Fibroblast of skin of scalp (primary cell): Measurements from ENCODE around the gene WDR27.
A peak's percentile ranks its signal among the peaks of the same experiment; 100 is the strongest.
"Not testable (repeated sequence)": the region's sequence is repeated elsewhere in the genome, so short reads cannot be mapped to it uniquely, and the experiment has no call there.

Source experiments
- DNase-seq: peaks from one replicate; pipeline ENCODE4 v3.0.0-alpha.2; 2013

Gene WDR27

DNA sequence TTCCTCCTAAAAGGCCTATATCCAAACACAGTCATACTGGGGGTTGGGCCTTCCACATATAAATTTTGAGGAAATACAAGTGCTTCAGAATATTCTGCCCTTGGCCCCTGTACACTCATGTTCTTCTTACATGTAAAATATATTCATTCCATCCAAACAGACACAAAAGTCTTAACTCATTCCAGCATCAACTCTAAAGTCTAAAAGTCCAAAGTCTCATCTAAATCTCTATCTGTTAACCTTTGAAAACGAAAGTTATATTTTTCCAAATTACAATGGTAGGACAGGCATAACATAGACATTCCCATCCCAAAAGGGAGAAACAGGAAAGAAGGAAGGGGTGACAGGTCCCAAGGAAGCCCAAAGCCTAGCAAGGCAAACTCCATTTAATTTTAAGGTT is 232.8 kb downstream of the WDR27 start:
- DNase-seq = no peak

DNA sequence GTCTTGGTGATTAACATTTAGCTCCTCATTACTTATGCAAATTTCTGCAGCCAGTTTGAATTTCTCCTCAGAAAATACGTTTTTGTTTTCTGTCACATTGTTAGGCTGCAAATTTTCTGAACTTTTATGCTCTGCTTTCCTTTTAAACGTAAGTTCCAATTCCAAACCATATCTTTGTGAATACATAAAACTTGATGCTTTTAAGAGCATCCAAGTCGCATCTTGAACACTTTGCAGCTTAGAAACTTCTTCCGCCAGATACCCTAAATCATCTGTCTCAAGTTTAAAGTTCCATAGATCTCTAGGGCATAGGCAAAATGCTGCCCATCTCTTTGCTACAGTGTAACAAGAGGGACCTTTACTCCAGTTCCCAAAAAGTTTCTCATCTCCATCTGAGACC is 234.1 kb downstream of the WDR27 start:
- not testable (repeated sequence) for DNase-seq

DNA sequence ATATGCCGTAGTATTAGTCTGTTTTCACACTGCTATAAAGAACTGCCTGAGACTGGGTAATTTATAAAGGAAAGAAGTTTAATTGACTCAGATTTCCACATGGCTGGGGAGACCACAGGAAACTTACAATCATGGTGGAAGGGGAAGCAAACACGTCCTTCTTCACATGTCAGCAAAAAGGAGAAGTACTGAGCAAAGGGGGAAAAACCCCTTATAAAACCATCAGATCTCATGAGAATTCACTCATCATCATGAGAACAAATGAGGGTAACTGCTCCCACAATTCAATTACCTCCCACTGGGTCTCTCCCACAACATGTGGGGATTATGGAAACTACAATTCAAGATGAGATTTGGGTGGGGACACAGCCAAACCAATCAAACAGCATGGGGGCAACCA is 235.6 kb downstream of the WDR27 start:
- DNase-seq = not testable (repeated sequence)

GRCh38 chr6:169457762-169458161 is 244.1 kb downstream of the WDR27 start:
- DNase-seq = no peak

DNA sequence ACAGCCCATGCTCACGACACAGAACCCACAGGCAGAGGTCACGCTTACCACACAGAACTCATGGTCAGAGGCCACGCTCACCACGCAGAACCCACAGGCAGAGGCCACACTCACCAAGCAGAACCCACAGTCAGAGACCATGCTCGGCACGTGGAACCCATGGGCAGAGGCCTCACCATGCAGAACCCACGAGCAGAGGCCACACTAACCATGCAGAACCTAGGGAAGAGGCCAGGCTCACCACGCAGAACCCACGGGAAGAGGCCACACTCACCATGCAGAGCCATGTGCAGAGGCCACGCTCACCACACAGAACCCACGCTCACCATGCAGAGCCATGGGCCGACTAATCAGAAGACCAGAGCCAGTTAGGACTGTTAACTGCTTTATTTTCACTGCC is 245.0 kb downstream of the WDR27 start:
- no peak for DNase-seq

DNA sequence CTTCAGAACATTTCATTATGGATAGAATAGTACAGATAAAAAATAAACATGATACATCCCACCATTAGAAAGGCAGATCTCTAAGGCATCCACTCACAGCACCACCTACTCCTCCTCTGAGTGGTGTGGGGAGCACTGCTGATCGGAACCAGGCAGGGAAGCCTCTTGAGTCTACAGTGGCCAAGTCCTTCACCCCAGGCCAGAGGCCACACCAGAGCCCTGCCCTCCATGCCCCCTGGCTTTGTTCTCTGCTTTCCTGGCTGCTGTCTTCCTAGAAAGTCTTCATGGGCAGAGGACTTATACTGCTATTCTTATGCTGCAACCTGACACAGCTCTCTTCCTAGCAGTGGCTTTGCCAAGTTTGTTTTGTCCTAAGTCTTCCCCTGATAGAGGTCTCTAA is 246.4 kb downstream of the WDR27 start:
- DNase-seq = no peak

GRCh38 chr6:169454872-169455204 is 247.0 kb downstream of the WDR27 start:
- DNase-seq = no peak

DNA sequence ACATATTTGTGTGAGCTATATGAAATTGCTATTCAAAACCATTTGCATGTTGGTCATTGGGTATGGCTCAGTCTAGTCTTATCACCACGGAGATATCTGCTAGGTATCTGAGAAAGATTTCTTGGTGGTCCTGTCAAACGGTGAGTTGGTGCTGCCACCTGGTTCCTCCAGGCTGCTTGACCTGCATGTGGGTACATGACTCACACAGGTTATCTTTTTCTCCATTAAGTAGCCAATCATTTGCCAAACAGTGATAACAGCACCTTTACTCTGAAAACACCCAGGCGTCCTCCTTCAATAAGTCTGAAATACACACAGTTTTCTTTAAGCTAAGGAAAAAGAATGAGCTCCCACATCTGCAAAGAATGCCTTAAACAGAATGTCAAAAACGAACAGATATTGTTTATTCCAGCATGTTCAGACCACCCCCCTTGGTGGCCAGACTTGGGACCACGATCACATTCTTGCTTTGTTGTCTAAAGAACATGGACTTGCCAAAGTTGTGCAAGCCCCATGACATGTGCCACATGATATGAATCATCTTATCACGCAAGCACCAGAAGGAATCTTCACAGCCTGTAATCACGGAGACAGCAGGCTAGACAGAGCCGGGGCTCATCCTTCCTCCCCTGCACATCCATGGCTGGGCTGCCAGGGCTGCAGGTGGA is 247.5 kb downstream of the WDR27 start:
- DNase-seq = peak; percentile 88

DNA sequence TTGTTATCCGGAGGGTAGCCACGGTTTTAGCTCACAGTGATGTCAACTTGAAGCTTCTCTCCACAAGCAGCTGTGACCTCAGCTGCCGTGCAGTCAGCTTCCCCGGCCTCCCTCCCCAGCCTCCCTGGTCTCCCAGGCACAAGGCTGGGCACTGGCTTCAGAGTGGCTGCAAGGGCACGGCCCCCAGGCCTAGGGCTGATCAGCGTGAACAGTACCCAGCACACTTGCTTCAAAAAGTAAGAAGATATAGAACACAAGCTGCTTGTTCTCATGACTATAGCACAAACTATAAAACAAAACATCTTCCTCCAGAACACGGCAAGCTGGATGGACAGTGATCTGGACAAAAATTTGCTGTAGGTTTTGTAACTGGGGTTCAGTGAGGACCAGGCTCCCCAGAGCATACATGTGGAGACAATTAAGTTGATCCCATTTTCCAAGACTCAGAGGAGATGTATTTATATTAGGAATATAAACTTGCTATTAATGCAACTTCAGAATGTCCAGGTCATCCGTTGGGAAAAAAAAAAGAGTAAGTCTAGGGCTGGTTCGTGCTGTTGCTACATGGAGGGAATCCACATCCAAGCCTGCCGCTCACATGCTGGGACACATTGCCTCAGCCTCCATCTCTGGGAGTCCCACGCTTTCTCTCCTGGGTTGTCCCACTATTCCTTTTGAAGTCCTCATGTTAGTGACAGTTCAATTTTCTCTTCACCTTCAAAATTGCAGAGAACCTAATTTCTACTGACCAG is 248.8 kb downstream of the WDR27 start:
- no peak for DNase-seq

GRCh38 chr6:169452117-169452868 is 249.5 kb downstream of the WDR27 start:
- peak; percentile 89 for DNase-seq

GRCh38 chr6:169451065-169451838 is 250.6 kb downstream of the WDR27 start:
- DNase-seq = no peak

DNA sequence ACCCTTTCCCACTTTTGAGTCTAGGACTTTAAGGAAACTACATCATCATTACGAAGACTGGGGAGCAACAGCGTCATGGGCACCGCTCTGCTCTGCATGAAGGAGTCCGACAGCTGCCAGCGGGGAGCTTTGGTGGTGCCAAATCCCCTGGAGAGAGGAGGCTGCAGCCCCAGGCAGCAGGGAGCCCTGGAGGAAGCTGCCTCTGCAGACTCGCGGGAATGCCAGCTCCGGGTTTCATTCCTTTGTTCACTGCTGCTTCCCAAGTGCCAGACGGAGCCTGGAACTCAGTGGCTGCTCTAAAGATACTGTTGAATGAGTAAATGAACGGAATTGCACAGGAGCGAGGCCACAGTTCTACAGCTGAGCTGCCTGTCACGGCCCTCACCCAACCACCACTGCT is 251.7 kb downstream of the WDR27 start:
- peak; percentile 51 for DNase-seq

DNA sequence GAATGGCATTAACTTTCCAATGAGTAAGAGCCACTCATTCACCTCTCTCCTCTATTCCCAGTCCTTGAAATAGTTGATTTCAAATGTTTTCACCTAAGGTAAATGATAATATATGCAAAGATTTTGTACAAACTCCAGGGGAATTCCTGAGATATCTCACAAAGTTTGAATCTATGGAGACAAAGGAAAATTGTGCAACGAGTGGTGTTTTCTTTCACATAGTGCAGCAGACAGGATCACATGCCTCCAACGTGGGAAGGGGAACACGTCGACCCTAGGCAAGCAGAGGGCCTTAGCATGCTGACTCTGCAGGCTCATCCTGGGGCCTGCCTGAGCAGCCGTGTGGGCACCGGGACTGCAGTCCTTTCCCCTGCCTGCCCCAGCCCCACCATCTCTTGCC is 252.6 kb downstream of the WDR27 start:
- DNase-seq = no peak

- no peak for DNase-seq
These were observed 255.9 kb downstream of the WDR27 start for GRCh38 chr6:169445661-169446581.

DNA sequence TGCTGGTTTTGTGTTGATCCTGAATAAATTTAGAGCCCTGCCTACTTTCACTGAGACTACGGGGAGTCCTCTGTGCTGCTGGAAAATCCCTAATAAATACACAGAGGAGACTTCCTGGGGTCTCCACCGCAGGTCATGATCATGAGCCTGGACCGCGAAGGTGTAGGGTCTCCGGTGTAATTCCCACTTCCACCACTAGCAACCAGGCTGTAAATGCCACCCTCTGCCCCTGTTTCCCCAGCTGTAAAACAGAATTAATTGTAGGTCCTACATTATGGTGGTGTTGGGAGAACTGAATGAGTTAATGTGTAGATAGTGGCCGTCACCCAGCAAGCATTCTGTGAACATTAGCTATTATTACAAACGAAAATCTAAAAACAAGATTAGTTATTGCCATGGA is 256.6 kb downstream of the WDR27 start:
- DNase-seq = no peak

DNA sequence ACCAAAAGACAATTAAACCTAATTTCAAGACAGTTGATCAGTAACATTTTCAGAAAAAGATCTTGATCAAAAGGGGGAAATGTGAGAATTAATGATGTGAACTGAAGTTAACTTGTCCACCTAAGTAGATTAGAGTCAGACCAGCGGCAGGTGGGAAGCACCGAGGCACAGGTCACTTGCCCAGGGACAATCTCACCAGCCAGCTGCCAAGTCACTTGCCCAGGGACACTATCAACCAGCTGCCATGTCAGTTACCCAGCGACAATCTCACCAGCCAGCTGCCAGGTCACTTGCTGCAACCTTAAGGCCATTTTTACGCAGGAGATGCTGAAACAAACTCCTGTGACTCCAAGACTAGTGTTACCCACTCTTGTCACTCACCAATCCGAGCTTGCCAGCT is 260.5 kb downstream of the WDR27 start:
- DNase-seq = no peak

DNA sequence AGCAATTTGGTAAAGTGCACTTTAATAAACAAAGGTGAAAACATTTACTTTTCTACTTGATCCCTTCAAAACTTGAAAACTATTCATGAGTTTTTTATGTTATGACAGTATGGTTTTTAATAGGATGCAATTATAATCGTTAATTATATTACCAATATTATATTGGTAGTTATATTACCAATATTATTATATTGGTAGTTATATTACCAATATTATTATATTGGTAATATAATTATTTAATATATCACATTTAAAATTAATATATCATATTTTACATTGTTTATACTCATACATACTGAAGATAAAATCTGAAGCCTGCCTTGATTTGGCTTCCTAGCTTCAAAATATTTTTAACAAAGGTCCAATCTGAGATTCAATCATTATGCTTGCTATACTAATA is 262.1 kb downstream of the WDR27 start:
- no peak for DNase-seq

- not testable (repeated sequence) for DNase-seq
These were observed 267.3 kb downstream of the WDR27 start for GRCh38 chr6:169434554-169434953.

DNA sequence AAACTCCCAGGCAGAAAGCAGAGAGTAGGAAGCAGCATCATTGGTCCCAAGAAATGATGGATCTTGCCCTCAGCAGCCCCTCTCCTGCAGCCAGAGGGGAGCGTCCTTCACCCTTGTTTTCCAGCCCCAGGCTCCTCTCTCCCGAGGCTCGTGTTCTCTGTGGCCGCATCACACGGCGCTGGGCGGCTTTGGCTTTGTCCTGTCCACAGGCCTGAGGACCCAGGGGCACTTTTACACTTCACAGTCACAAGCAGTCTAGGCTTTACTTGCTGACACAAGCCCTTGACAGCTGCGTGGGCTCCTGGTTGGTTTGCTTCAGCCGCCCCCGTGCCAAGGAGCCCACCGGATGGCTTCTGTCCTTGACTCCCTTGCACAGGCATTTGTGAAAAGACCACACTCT is 272.8 kb downstream of the WDR27 start:
- no peak for DNase-seq

- no peak for DNase-seq
These were observed 273.3 kb downstream of the WDR27 start for GRCh38 chr6:169428532-169428931.

DNA sequence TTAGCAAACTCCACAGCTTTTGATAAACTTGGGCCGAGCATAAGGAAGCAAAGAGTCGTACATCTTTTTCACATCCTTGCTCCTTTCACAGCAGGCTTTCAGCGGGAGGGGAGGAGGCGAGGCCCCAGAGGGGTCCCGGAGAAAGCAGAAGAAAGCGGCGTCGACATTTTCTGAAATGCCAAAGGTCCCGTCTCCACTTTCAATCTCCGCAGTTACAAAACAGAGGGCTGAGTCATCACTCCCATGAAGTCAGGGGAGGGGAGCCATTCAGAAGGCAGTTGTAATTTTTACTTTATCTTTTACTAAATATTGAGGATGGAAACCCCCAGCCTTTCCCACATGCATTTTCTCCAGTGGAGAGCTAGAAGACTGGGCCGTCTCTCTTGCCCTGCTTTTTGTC is 274.0 kb downstream of the WDR27 start:
- DNase-seq = peak; percentile 76

- no peak for DNase-seq
These were observed 275.2 kb downstream of the WDR27 start for GRCh38 chr6:169426611-169427010.
